Measurements from ENCODE around the gene CD44. TPM values are rescaled to one million over a fixed set of nuclear protein-coding genes. Genes with fewer than 3 reads are reported as not detected.

The CD44 gene
- total RNA-seq, 3 donors from 2014 or later, result 105 to 154 (median 136) TPM

DNA sequence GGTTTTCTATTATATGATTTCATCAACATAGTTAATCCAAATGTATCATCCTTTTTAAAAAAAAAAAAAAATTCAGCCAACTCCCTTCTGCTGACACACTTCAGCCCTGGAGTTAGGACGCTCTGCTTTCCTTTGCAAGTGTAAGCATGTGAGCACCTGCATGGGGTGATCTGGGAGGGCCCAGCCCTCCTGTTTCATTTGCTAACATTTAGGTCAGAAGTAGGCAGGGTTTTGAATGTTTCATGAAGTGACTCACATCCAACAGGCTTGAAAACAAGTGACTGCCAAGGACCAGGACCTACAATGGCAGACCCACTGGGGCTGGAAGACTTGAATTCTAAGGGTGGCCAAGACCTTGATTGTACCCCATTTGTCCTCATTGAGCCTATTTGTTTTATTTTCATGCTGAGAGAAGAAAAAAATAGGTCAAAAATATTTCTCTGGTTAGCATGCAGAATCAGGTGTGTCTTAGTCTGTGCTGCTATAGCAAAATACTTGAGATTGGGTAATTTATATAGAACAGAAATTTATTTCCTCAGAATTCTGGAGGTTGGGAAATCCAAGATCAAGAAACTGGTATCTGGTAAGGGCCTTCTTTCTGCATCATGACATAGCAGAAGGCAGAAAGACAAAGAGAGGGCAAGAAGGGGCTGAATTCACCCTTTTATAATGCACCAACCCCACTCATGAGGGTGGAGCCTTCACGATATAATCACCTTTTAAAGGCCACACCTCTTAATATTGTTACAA is 137.6 kb downstream of the CD44 start:
- TF ChIP-seq, protein P1, sequence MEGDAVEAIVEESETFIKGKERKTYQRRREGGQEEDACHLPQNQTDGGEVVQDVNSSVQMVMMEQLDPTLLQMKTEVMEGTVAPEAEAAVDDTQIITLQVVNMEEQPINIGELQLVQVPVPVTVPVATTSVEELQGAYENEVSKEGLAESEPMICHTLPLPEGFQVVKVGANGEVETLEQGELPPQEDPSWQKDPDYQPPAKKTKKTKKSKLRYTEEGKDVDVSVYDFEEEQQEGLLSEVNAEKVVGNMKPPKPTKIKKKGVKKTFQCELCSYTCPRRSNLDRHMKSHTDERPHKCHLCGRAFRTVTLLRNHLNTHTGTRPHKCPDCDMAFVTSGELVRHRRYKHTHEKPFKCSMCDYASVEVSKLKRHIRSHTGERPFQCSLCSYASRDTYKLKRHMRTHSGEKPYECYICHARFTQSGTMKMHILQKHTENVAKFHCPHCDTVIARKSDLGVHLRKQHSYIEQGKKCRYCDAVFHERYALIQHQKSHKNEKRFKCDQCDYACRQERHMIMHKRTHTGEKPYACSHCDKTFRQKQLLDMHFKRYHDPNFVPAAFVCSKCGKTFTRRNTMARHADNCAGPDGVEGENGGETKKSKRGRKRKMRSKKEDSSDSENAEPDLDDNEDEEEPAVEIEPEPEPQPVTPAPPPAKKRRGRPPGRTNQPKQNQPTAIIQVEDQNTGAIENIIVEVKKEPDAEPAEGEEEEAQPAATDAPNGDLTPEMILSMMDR (IDR thresholded peaks at IDR 0.05), result no peak
- no peak overlapping the region for H3K4me3 ChIP-seq
- ATAC-seq (peak; percentile 22), DNase-seq (no peak)
- no peaks in the 10 kb centered on the region for H3K36me3 ChIP-seq (ENCODE audit: low read depth)
- peaks cover 4% of the 10 kb centered on the region for H3K4me1 ChIP-seq (ENCODE audit: low read depth)
- intact Hi-C loops (cut with DNase I, micrococcal nuclease), result no loop called here
- no peaks in the 10 kb centered on the region for H3K9me3 ChIP-seq

DNA sequence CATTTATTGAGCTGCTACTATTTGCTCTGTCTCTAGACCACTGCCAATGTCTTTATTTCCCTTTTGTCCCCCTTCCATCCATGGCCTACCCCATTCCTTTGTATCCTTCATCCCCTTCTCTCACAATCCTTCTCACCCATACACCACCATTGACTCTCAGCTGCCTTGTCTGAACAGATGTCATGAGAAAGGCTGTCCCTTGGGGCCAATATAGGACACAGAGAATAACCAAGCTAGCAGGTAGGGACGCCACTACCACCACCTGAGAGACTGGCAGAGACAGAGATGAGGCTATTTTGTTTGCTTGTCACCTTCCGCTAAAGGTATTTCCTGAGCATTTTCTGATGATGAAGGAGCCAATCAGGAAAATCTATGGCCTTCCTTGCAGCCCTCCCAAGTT is 138.9 kb downstream of the CD44 start:
- DNase-seq, result no peak
- Histone ChIP-seq H3K4me3 (no peak overlapping the region), H3K36me3 (ENCODE audit: low read depth) (no peaks in the 10 kb centered on the region), H3K9me3 (no peaks in the 10 kb centered on the region), H3K4me1 (ENCODE audit: low read depth) (peaks cover 4% of the 10 kb centered on the region)
- intact Hi-C loops (cut with DNase I, micrococcal nuclease), result no loop called here
- TF ChIP-seq, protein P1 (IDR thresholded peaks at IDR 0.05), result no peak
- no peak for ATAC-seq

DNA sequence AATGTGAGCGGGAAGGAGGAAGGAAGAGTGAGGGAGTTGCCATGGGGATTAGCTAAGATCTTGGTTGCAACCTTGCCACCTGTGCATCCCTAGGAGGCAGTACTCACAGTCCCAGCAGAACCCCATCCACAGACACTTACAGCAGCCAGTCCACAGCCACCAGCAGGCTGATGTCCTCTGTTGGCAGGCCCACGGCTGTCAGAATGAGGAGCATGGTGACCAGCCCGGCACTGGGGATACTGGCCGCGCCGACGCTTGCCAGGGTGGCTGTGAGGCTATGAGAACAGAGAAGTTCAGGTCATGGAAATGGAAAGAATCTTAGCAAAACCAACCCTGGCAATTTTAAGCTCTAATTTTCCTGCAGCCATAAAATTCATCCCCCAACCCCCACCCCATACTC is 141.8 kb downstream of the CD44 start:
- H3K4me1 ChIP-seq (ENCODE audit: low read depth), result peaks cover under 1% of the 10 kb centered on the region
- no peaks in the 10 kb centered on the region for H3K36me3 ChIP-seq (ENCODE audit: low read depth)
- no peaks in the 10 kb centered on the region for H3K9me3 ChIP-seq
- intact Hi-C loops (cut with DNase I, micrococcal nuclease), result no loop called here
- no peak for DNase-seq
- TF ChIP-seq, protein P1 (IDR thresholded peaks at IDR 0.05), result no peak
- ATAC-seq, result no peak
- H3K4me3 ChIP-seq, result no peak overlapping the region

- H3K36me3 ChIP-seq (ENCODE audit: low read depth), result no peaks in the 10 kb centered on the region
- no peaks in the 10 kb centered on the region for H3K9me3 ChIP-seq
- peak; percentile 35 for ATAC-seq
- TF ChIP-seq, protein P1 (IDR thresholded peaks at IDR 0.05), result no peak
- H3K4me3 ChIP-seq, result no peak overlapping the region
- H3K4me1 ChIP-seq (ENCODE audit: low read depth), result no peaks in the 10 kb centered on the region
- no peak for DNase-seq
- intact Hi-C loops (cut with DNase I, micrococcal nuclease), result no loop called here
These were observed 142.3 kb downstream of the CD44 start for GRCh38 chr11:35281169-35281688.

Other genes starting within 250 kb of the CD44 start
- gene APIP, start 222.8 kb upstream of the CD44 start, total RNA-seq, result 10 to 100 TPM; 22.7 to 59.4 (median 44.9) TPM
- 10 to 100 TPM; 39.4 to 44.3 (median 42.1) TPM for gene PDHX, start 222.6 kb upstream of the CD44 start, total RNA-seq

Measured in mucosa of descending colon (tissue), 3 donors.